ENCODE results near the gene NEMP1.

DNA sequence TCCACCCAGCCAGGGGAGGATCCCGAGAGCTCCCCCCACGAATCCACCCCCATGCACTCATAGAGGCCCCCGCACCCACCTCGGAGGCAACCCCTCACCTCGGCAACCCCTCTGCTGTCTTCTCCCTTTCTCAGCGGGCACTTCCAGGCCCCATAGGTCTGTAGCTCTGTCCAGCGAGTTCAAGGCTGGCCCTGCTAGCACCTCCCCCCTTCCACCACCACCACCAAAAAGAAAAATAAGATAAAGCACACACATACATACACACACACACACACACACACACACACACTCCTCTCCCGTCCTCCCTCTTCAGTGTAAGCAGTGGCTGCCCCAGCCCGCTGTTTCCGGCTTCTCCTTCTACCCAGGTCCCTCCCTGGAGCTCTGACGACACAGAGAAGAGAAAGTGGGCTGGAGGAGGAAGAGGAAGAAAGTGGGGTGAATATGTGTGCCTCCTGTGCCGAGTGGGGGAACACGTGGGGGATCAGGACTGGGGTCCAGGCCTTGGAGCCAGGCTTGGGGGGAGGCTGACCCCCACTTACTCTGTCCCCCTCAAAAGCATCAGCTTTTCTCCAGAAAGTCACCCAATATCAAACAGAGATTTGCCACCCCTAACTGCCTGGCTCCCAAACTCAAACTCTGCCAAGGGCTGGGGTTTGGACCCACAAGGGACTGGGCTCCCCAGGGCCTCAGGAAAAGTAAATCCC is 32.6 kb upstream of the NEMP1 start, which contains the start of gene STAT6:
- no peak for TF ChIP-seq GATA2 (IDR thresholded peaks at IDR 0.05; ENCODE audit: low read depth, low read length)
- no peak for TF ChIP-seq GATA3 (IDR thresholded peaks at IDR 0.05; ENCODE audit: low read depth, low read length)
